Lower leg skin (tissue), 3 donors: ENCODE measurements around the gene NLK.

ENCODE experiments used
- POLR2A ChIP-seq, 2 donors: fragments of 450-650 bp; IDR thresholded peaks; one replicate each; pipeline ENCODE4 v1.6.1; 2016 to 2017; ENCODE audit warnings: antibody characterized with exemption in 2 of 2, mild to moderate bottlenecking in 1 of 2, moderate library complexity in 1 of 2
- TF ChIP-seq, protein P1 (sequence below), 3 donors: fragments of 450-650 bp; IDR thresholded peaks; one replicate each; pipeline ENCODE4 v1.5.1; 2016; ENCODE audit warnings: antibody characterized with exemption in 3 of 3, mild to moderate bottlenecking in 3 of 3, moderate library complexity in 2 of 3

DNA sequence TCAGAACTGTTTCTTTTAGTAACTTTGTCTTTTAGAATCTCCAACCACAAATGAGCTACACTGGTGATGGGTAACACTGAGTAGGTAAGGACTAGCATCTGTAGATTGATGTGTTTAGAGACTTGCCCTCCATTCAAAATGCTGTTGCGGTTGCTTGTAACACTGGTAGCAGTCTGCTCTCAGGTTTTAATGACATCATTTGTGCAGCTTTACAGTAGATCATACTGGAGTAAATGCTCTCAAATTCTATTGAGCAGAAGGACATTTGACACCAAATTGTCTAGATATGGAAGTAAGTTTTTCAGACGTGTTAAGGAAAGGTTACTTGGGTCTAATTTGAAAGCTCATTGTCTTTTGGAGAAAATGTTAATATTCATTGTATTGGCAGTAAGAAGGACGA, 98.8 kb downstream of the NLK start:
- TF ChIP-seq, protein P1, sequence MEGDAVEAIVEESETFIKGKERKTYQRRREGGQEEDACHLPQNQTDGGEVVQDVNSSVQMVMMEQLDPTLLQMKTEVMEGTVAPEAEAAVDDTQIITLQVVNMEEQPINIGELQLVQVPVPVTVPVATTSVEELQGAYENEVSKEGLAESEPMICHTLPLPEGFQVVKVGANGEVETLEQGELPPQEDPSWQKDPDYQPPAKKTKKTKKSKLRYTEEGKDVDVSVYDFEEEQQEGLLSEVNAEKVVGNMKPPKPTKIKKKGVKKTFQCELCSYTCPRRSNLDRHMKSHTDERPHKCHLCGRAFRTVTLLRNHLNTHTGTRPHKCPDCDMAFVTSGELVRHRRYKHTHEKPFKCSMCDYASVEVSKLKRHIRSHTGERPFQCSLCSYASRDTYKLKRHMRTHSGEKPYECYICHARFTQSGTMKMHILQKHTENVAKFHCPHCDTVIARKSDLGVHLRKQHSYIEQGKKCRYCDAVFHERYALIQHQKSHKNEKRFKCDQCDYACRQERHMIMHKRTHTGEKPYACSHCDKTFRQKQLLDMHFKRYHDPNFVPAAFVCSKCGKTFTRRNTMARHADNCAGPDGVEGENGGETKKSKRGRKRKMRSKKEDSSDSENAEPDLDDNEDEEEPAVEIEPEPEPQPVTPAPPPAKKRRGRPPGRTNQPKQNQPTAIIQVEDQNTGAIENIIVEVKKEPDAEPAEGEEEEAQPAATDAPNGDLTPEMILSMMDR (IDR thresholded peaks at IDR 0.05), result no peak
- no peak for TF ChIP-seq POLR2A (IDR thresholded peaks at IDR 0.05)
